ENCODE data around the gene TNS1. TPM values are rescaled to one million over a fixed set of nuclear protein-coding genes. Genes with fewer than 3 reads are reported as not detected.

The TNS1 gene
- polyA plus RNA-seq, 3 donors: 0.26 to 1.6 (median 1.5) TPM

DNA sequence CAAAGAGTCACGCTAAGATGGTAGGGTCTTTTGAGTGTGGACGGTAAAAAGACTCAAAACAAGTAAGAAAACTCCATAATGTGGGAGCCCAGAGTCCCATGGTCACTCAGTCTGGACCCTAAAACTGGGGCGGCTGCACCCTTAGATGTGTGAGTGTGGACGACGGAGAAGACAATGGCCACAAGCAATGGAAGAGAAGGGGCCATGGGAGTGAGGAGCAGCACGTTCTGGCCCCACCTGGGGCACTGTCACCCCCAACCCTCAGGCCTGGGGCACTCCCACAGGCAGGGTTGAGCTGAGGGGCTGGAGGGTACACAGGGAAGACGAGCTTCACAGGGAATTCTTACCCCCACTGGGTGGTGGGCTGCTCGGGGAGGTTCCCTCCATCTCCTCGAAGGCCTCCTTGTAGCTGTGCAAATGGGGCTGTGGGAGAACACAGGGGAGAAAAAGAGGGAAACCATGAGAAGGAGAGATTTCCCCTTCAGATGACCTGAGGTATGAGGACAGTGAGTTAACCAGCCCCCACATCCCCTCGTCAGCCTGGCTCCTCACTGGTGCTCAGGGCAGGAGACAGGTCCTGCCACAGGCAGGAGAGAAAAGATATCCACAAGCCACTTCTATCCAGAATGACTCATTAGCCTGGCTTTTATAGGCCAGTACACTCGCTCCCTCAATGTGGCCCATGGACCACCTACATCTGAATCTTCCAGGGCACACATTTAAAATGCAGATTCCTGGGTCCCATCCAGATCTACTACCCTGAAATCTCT lies 167.9 kb downstream of the TNS1 start:
- Histone ChIP-seq H3K4me1 (ENCODE audit: control insufficient read depth in 1 of 2, insufficient read depth in 2 of 2, low read length in 2 of 2) (peaks cover 14 to 21% of the 10 kb centered on the region in 2 donors), H3K9ac (ENCODE audit: insufficient read depth, low read length, poor library complexity, severe bottlenecking) (no peak overlapping the region), H3K27ac (ENCODE audit: low read depth in 1 of 2, low read length in 2 of 2) (no peak overlapping the region), H3K27me3 (ENCODE audit: control insufficient read depth in 2 of 2, insufficient read depth in 2 of 2, low read length in 2 of 2) (no peaks in the 10 kb centered on the region), H4K20me1 (ENCODE audit: insufficient read depth, low read length) (no peaks in the 10 kb centered on the region), H3K4me2 (replicated peaks; ENCODE audit: extremely low read depth, low read length, poor library complexity, severe bottlenecking) (no peak overlapping the region), H3K36me3 (replicated peaks in 1 of 2; ENCODE audit: control insufficient read depth in 1 of 2, insufficient read depth in 2 of 2, low read length in 2 of 2) (peaks cover 2 to 15% of the 10 kb centered on the region in 2 donors), H3K79me2 (ENCODE audit: insufficient read depth, low read length) (no peaks in the 10 kb centered on the region), H3K4me3 (replicated peaks in 1 of 3; ENCODE audit: low read depth in 2 of 3, low read length in 3 of 3) (no peak overlapping the region), H2AFZ (ENCODE audit: insufficient read depth, low read depth, low read length, poor library complexity, severe bottlenecking) (no peak overlapping the region), H3K9me3 (replicated peaks in 1 of 2; ENCODE audit: control insufficient read depth in 1 of 2, insufficient read depth in 1 of 2, low read length in 2 of 2) (no peaks in the 10 kb centered on the region)
- H3K27me3 Mint-ChIP-seq (ENCODE audit: low read depth in 3 of 3): peaks cover 0 to 6% (median 2%) of the 10 kb centered on the region in 3 donors
- peaks cover 19 to 24% of the 10 kb centered on the region in 2 donors for H3K36me3 Mint-ChIP-seq
- TF ChIP-seq, protein P1, sequence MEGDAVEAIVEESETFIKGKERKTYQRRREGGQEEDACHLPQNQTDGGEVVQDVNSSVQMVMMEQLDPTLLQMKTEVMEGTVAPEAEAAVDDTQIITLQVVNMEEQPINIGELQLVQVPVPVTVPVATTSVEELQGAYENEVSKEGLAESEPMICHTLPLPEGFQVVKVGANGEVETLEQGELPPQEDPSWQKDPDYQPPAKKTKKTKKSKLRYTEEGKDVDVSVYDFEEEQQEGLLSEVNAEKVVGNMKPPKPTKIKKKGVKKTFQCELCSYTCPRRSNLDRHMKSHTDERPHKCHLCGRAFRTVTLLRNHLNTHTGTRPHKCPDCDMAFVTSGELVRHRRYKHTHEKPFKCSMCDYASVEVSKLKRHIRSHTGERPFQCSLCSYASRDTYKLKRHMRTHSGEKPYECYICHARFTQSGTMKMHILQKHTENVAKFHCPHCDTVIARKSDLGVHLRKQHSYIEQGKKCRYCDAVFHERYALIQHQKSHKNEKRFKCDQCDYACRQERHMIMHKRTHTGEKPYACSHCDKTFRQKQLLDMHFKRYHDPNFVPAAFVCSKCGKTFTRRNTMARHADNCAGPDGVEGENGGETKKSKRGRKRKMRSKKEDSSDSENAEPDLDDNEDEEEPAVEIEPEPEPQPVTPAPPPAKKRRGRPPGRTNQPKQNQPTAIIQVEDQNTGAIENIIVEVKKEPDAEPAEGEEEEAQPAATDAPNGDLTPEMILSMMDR (IDR thresholded peaks at IDR 0.05): no peak
- no peak for DNase-seq
- peaks cover 0 to 3% (median 0%) of the 10 kb centered on the region in 7 donors for H3K9me3 Mint-ChIP-seq
- intact Hi-C loops (cut with micrococcal nuclease): no loop called here
- 100% methylated on average over 6 of the region's 11 CpGs for WGBS (ENCODE audit: insufficient coverage)
- H3K27ac Mint-ChIP-seq: no peak overlapping the region
- peaks cover 19% of the 10 kb centered on the region for H3K4me1 Mint-ChIP-seq
- no peak overlapping the region for H3K4me3 Mint-ChIP-seq

GRCh38 chr2:217834057-217834620 lies 168.7 kb downstream of the TNS1 start:
- DNase-seq: peak; percentile 25 to 47 (median 36)
- intact Hi-C loops (cut with micrococcal nuclease): no loop called here
- H4K20me1 ChIP-seq (ENCODE audit: insufficient read depth, low read length): no peaks in the 10 kb centered on the region
- H3K4me1 ChIP-seq (ENCODE audit: control insufficient read depth in 1 of 2, insufficient read depth in 2 of 2, low read length in 2 of 2): peaks cover 14 to 21% of the 10 kb centered on the region in 2 donors
- Mint-ChIP-seq H3K27me3 (ENCODE audit: low read depth in 3 of 3) (peaks cover 0 to 7% (median 2%) of the 10 kb centered on the region in 3 donors), H3K4me3 (no peak overlapping the region), H3K36me3 (peaks cover 24 to 26% of the 10 kb centered on the region in 2 donors), H3K4me1 (peaks cover 19% of the 10 kb centered on the region), H3K9me3 (peaks cover 0 to 3% (median 0%) of the 10 kb centered on the region in 7 donors), H3K27ac (peak overlapping the region in 3 of 7 donors; percentile 43 to 80 (median 78))
- peaks cover 2 to 15% of the 10 kb centered on the region in 2 donors for H3K36me3 ChIP-seq (replicated peaks in 1 of 2; ENCODE audit: control insufficient read depth in 1 of 2, insufficient read depth in 2 of 2, low read length in 2 of 2)
- no peak overlapping the region for H3K4me3 ChIP-seq (replicated peaks in 1 of 3; ENCODE audit: low read depth in 2 of 3, low read length in 3 of 3)
- no peaks in the 10 kb centered on the region for H3K9me3 ChIP-seq (replicated peaks in 1 of 2; ENCODE audit: control insufficient read depth in 1 of 2, insufficient read depth in 1 of 2, low read length in 2 of 2)
- H3K27me3 ChIP-seq (ENCODE audit: control insufficient read depth in 2 of 2, insufficient read depth in 2 of 2, low read length in 2 of 2): no peaks in the 10 kb centered on the region
- H3K4me2 ChIP-seq (replicated peaks; ENCODE audit: extremely low read depth, low read length, poor library complexity, severe bottlenecking): no peak overlapping the region
- H3K79me2 ChIP-seq (ENCODE audit: insufficient read depth, low read length): no peaks in the 10 kb centered on the region
- H3K27ac ChIP-seq (ENCODE audit: low read depth in 1 of 2, low read length in 2 of 2): peak overlapping the region in 1 of 2 donors; percentile 30
- TF ChIP-seq, protein P1 (IDR thresholded peaks at IDR 0.05): no peak
- H3K9ac ChIP-seq (ENCODE audit: insufficient read depth, low read length, poor library complexity, severe bottlenecking): no peak overlapping the region
- WGBS (ENCODE audit: insufficient coverage): 100% methylated on average over 2 of the region's 3 CpGs
- H2AFZ ChIP-seq (ENCODE audit: insufficient read depth, low read depth, low read length, poor library complexity, severe bottlenecking): no peak overlapping the region

Measured in CD14-positive monocyte (primary cell).